Right lobe of liver (tissue), 4 donors: ENCODE measurements around the gene FLT3.

Source experiments
- CTCF ChIP-seq, 4 donors: fragments of 200-600 bp in 3 of 4; fragments of 450-650 bp in 1 of 4; IDR thresholded peaks; one replicate each; pipeline versions ENCODE4 v1.5.1 to v1.8.0; 2016 to 2022; ENCODE audit warnings: antibody characterized with exemption in 4 of 4, mild to moderate bottlenecking in 2 of 4
- POLR2A ChIP-seq: fragments of 450-650 bp; IDR thresholded peaks from one replicate; pipeline ENCODE4 v1.6.1; 2017; ENCODE audit warnings: antibody characterized with exemption, mild to moderate bottlenecking
- donor health status: DM: no; HTN: no; CAD: no.
- donor health status: DM: no; HTN: no; CAD: no.
- donor health status: DM: no; HTN: yes; CAD: no.

- no peak for TF ChIP-seq CTCF (IDR thresholded peaks at IDR 0.05)
- TF ChIP-seq POLR2A: no peak
Observed at GRCh38 chr13:27982361-27982760, 118.0 kb downstream of the FLT3 start.
